ENCODE data around the gene ZNF558. TPM values are rescaled to one million over a fixed set of nuclear protein-coding genes. Genes with fewer than 3 reads are reported as not detected.

ZNF558 gene
- total RNA-seq, 1 donor from 2014 or later: 20.2 TPM

DNA sequence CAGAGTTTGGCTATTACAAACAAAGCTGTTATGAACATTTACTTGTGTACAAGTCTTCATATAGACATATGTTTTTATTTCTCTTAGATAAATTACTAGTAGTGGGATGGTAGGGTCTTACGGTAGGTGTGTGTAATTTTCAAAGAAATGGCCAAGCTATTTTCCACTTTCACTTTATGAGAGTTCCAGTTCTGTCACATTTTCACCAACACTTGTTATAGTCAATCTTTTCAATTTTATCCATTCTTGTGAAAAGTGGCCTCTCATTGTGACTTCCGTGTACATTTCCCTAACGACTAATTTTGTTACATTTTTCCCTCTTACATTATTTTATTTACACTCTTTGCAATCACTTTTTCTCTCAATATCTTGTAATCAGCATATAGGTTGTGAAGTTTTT lies 18.4 kb upstream of the ZNF558 start:
- H3K4me3 ChIP-seq (ENCODE audit: low read depth, low read length): no peak overlapping the region
- TF ChIP-seq, protein P1, sequence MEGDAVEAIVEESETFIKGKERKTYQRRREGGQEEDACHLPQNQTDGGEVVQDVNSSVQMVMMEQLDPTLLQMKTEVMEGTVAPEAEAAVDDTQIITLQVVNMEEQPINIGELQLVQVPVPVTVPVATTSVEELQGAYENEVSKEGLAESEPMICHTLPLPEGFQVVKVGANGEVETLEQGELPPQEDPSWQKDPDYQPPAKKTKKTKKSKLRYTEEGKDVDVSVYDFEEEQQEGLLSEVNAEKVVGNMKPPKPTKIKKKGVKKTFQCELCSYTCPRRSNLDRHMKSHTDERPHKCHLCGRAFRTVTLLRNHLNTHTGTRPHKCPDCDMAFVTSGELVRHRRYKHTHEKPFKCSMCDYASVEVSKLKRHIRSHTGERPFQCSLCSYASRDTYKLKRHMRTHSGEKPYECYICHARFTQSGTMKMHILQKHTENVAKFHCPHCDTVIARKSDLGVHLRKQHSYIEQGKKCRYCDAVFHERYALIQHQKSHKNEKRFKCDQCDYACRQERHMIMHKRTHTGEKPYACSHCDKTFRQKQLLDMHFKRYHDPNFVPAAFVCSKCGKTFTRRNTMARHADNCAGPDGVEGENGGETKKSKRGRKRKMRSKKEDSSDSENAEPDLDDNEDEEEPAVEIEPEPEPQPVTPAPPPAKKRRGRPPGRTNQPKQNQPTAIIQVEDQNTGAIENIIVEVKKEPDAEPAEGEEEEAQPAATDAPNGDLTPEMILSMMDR (conservative IDR thresholded peaks at IDR 0.05; ENCODE audit: low read depth, low read length): no peak
- DNase-seq (ENCODE audit: low read depth): no peak

DNA sequence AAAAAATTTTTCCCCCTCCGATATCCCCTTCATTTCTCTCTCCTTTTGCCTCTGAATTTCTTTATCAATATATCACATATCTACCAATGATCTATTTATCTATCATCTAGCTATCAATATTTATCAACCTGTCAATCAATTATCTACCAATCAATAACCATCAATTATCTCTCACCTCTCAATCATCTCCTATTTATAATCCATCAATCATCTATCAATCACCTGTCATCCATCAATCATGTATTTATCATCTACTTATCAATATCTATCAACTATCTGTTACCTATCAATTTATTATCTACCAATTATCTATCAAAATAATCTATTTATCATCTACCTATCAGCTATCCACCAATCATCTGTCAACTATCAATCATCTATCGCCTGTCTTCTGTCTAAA lies 17.1 kb upstream of the ZNF558 start:
- no peak overlapping the region for H3K4me3 ChIP-seq (ENCODE audit: low read depth, low read length)
- DNase-seq (ENCODE audit: low read depth): no peak
- TF ChIP-seq, protein P1 (conservative IDR thresholded peaks at IDR 0.05; ENCODE audit: low read depth, low read length): no peak

DNA sequence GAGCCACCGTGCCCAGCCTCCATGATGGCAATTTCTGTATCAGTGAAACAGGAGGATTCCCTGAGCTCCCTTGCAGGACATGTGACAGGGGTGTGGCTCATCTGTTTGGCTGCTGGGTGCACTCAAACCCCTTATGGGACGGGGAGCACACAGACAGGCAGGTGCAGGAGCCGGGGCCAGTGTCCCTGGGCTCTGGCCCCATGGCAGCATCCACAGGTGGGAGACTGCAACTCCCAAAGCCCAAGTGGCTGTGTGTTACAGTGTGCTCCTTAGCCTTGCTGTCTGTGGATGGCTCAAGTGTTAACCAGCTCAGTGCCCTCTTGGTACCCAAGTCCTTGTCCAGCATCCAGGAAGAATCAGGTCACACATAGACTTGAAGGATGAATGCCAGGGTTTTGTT lies 14.7 kb upstream of the ZNF558 start:
- no peak overlapping the region for H3K4me3 ChIP-seq (ENCODE audit: low read depth, low read length)
- no peak for DNase-seq (ENCODE audit: low read depth)
- TF ChIP-seq, protein P1 (conservative IDR thresholded peaks at IDR 0.05; ENCODE audit: low read depth, low read length): no peak

DNA sequence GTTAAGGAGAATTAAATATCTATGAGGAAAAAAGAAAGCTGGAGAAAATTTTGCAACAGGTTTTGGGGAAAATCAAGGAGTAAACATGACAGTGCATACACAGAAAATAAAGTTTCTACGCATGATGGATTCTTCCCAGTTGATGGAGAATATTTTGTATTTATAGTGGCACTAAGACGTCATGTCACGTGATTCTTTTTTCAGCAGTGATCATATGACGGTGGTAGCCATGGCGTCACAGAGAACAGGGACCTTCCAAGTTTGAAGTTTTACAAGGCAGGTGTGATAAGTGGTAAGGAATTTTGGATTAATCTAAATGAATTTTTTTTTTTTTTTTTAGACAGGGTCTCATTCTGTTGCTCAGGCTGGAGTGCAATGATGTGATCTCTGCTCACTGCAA lies 8.6 kb upstream of the ZNF558 start:
- no peak for DNase-seq (ENCODE audit: low read depth)
- TF ChIP-seq, protein P1 (conservative IDR thresholded peaks at IDR 0.05; ENCODE audit: low read depth, low read length): no peak
- H3K4me3 ChIP-seq (ENCODE audit: low read depth, low read length): no peak overlapping the region

DNA sequence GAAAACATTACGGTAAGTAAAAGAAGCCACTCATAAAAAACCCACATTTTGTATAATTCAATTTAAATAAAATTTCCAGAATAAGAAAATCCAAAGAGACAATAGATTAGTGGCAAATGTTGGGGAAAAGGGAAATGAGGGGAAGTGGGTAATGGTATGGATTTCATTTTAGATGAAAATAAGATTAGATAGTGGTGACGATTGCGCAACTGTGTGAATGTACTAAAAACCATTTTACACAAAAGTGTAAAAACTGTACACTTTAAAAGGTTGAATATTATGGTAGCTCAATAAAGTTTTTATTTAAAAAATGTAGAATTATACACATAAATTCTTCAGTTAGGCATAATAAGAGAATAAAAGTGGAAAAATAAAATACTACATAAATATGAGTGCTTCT lies 3.8 kb upstream of the ZNF558 start:
- no peak for DNase-seq (ENCODE audit: low read depth)
- H3K4me3 ChIP-seq (ENCODE audit: low read depth, low read length): no peak overlapping the region
- TF ChIP-seq, protein P1 (conservative IDR thresholded peaks at IDR 0.05; ENCODE audit: low read depth, low read length): no peak

DNA sequence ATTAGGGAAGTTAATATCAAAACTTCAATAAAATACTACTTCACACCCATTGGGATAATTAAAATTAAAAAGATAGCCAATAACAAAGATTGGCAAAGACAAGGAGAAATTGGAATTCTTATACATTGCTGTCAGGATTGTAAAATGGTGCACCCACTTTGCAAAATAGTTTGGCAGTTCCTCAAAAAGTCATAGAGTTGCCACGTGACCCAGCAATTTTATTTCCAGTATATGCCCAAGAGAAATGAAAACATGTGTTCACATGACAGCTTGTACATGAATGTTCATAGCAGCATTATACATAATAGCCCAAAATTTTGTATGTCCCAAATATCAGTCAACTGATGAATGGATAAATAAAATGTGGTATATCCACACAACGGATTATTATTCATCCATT lies 3.3 kb upstream of the ZNF558 start:
- TF ChIP-seq, protein P1 (conservative IDR thresholded peaks at IDR 0.05; ENCODE audit: low read depth, low read length): no peak
- no peak for DNase-seq (ENCODE audit: low read depth)

DNA sequence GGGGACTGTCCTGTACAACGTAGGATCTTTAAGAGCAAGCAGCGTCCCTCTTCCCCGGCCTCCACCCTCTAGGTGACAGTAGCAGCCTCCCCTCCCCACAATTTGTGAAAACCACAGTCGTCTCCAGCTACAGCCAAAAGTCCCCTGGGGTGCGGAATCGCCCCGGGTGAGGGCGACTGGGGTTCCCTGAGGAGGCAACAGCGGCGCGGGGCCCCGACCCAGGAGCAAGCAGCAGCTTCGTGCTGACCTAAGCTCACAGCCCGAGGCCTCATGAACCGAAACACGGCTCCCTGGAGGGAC lies 322 bp downstream of the ZNF558 start:
- no peak for DNase-seq (ENCODE audit: low read depth)
- TF ChIP-seq, protein P1 (conservative IDR thresholded peaks at IDR 0.05; ENCODE audit: low read depth, low read length): no peak

More for the DNA sequence above, 3.3 kb upstream of the ZNF558 start:
- no peak overlapping the region for H3K4me3 ChIP-seq (ENCODE audit: low read depth, low read length)

More for the DNA sequence above, 322 bp downstream of the ZNF558 start:
- peak overlapping the region; percentile 88 for H3K4me3 ChIP-seq (ENCODE audit: low read depth, low read length)
